ENCODE results near the gene MCM10.

GRCh38 chr10:13168781-13169180, 7.4 kb downstream of the MCM10 start:
- TF ChIP-seq, protein P1, sequence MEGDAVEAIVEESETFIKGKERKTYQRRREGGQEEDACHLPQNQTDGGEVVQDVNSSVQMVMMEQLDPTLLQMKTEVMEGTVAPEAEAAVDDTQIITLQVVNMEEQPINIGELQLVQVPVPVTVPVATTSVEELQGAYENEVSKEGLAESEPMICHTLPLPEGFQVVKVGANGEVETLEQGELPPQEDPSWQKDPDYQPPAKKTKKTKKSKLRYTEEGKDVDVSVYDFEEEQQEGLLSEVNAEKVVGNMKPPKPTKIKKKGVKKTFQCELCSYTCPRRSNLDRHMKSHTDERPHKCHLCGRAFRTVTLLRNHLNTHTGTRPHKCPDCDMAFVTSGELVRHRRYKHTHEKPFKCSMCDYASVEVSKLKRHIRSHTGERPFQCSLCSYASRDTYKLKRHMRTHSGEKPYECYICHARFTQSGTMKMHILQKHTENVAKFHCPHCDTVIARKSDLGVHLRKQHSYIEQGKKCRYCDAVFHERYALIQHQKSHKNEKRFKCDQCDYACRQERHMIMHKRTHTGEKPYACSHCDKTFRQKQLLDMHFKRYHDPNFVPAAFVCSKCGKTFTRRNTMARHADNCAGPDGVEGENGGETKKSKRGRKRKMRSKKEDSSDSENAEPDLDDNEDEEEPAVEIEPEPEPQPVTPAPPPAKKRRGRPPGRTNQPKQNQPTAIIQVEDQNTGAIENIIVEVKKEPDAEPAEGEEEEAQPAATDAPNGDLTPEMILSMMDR (IDR thresholded peaks at IDR 0.05), result no peak
- TF ChIP-seq POLR2A (IDR thresholded peaks at IDR 0.05), result no peak
